ENCODE measurements around the gene GCC2.
"Not testable (repeated sequence)": the region's sequence is repeated elsewhere in the genome, so short reads cannot be mapped to it uniquely, and the experiment has no call there.

GCC2 gene

GRCh38 chr2:108448678-108449409 is at the start of gene GCC2:
GCC2 (plus strand) TSS chr2:108449206; CDS start chr2:108449275, 69 bp downstream.
- peak; percentile 91 for DNase-seq

GRCh38 chr2:108399479-108399878 is 49.5 kb upstream of the GCC2 start:
- DNase-seq: no peak

GRCh38 chr2:108401800-108402199 is 47.2 kb upstream of the GCC2 start:
- DNase-seq: no peak

GRCh38 chr2:108403494-108403893 is 45.5 kb upstream of the GCC2 start:
- peak; percentile 77 for DNase-seq

- DNase-seq: no peak
Measured at GRCh38 chr2:108404784-108405397, 44.1 kb upstream of the GCC2 start.

GRCh38 chr2:108407864-108408729 is 40.9 kb upstream of the GCC2 start:
- no peak for DNase-seq

GRCh38 chr2:108409768-108410167 is 39.2 kb upstream of the GCC2 start:
- DNase-seq: peak; percentile 51

- peak; percentile 85 for DNase-seq
Measured at GRCh38 chr2:108412995-108413710, 35.9 kb upstream of the GCC2 start.

- no peak for DNase-seq
Measured at GRCh38 chr2:108413711-108414095, 35.3 kb upstream of the GCC2 start.

- DNase-seq: no peak
Measured at GRCh38 chr2:108414256-108414876, 34.6 kb upstream of the GCC2 start.

- DNase-seq: no peak
Measured at GRCh38 chr2:108414945-108415344, 34.1 kb upstream of the GCC2 start.

GRCh38 chr2:108417254-108417653 is 31.8 kb upstream of the GCC2 start:
- DNase-seq: no peak

GRCh38 chr2:108418416-108418815 is 30.6 kb upstream of the GCC2 start:
- no peak for DNase-seq

- DNase-seq: no peak
Measured at GRCh38 chr2:108423067-108423466, 25.9 kb upstream of the GCC2 start.

- no peak for DNase-seq
Measured at GRCh38 chr2:108423502-108424251, 25.3 kb upstream of the GCC2 start.

GRCh38 chr2:108428286-108429009 is 20.6 kb upstream of the GCC2 start:
- DNase-seq: no peak

GRCh38 chr2:108435578-108435977 is 13.4 kb upstream of the GCC2 start:
- not testable (repeated sequence) for DNase-seq

GRCh38 chr2:108436976-108437375 is 12.0 kb upstream of the GCC2 start:
- no peak for DNase-seq

- DNase-seq: no peak
Measured at GRCh38 chr2:108441712-108442111, 7.3 kb upstream of the GCC2 start.

- DNase-seq: peak; percentile 3
Measured at GRCh38 chr2:108444941-108445840, 3.8 kb upstream of the GCC2 start.

All from fibroblast of skin of right quadriceps (primary cell).